CD14-positive monocyte (primary cell): Measurements from ENCODE around the gene SASH1. TPM values are rescaled to one million over a fixed set of nuclear protein-coding genes. Genes with fewer than 3 reads are reported as not detected.

Experiments used
- DNase-seq, 3 donors: peaks; one replicate each; pipeline ENCODE4 v3.0.0-alpha.2; 2011 to 2022
- H2AFZ ChIP-seq: 2 replicates; pipeline ENCODE4 v1.6.0; 2012; ENCODE audit warnings: mild to moderate bottlenecking, low read depth, low read length, inconsistent platforms; ENCODE audit not compliant: insufficient read depth, poor library complexity, severe bottlenecking
- H3K27ac ChIP-seq, 2 donors: 1 replicate in 1 of 2; 2 replicates in 1 of 2; pipeline ENCODE4 v1.5.1; 2012 to 2013; ENCODE audit warnings: low read length in 2 of 2, control low read depth in 1 of 2, inconsistent platforms in 1 of 2, low read depth in 1 of 2, mild to moderate bottlenecking in 1 of 2
- H3K27me3 ChIP-seq, 2 donors: one replicate each; pipeline versions ENCODE4 v1.6.0 to v1.6.1; 2011 to 2013; ENCODE audit warnings: low read length in 2 of 2; ENCODE audit not compliant: control insufficient read depth in 2 of 2, insufficient read depth in 2 of 2
- H3K36me3 ChIP-seq, 2 donors: replicated peaks in 1 of 2; 1 replicate in 1 of 2; 2 replicates in 1 of 2; pipeline versions ENCODE4 v1.5.1 to v1.6.1; 2012 to 2013; ENCODE audit warnings: low read length in 2 of 2, control low read depth in 1 of 2, inconsistent platforms in 1 of 2, mild to moderate bottlenecking in 1 of 2; ENCODE audit not compliant: insufficient read depth in 2 of 2, control insufficient read depth in 1 of 2
- H3K4me1 ChIP-seq, 2 donors: 1 replicate in 1 of 2; 2 replicates in 1 of 2; pipeline versions ENCODE4 v1.5.1 to v1.6.1; 2012 to 2013; ENCODE audit warnings: low read length in 2 of 2, control low read depth in 1 of 2, inconsistent platforms in 1 of 2, mild to moderate bottlenecking in 1 of 2, moderate library complexity in 1 of 2; ENCODE audit not compliant: insufficient read depth in 2 of 2, control insufficient read depth in 1 of 2
- H3K4me2 ChIP-seq: replicated peaks from 2 replicates; pipeline ENCODE3; 2012; ENCODE audit warnings: low read length, moderate library complexity, mild to moderate bottlenecking; ENCODE audit not compliant: poor library complexity, severe bottlenecking; ENCODE audit errors: extremely low read depth
- H3K4me3 ChIP-seq, 3 experiments: fragments of 200-600 bp in 1 of 3; sonication (generic) in 1 of 3; replicated peaks in 1 of 3; 1 replicate in 2 of 3; 2 replicates in 1 of 3; pipeline ENCODE4 v1.5.1; 2011 to 2013; ENCODE audit warnings: low read length in 3 of 3, mild to moderate bottlenecking in 3 of 3, control low read depth in 2 of 3, low read depth in 2 of 3, inconsistent platforms in 1 of 3, moderate library complexity in 1 of 3
- H3K79me2 ChIP-seq: 2 replicates; pipeline ENCODE4 v1.6.0; 2012; ENCODE audit warnings: mild to moderate bottlenecking, control low read depth, inconsistent platforms, low read length, moderate library complexity; ENCODE audit not compliant: insufficient read depth
- H3K9ac ChIP-seq: 2 replicates; pipeline ENCODE4 v1.6.0; 2017; ENCODE audit warnings: low read length, mild to moderate bottlenecking; ENCODE audit not compliant: insufficient read depth, poor library complexity, severe bottlenecking
- H3K9me3 ChIP-seq, 2 donors: replicated peaks in 1 of 2; 1 replicate in 1 of 2; 2 replicates in 1 of 2; pipeline versions ENCODE4 v1.5.1 to v1.6.1; 2012 to 2013; ENCODE audit warnings: low read length in 2 of 2, control low read depth in 1 of 2; ENCODE audit not compliant: control insufficient read depth in 1 of 2, insufficient read depth in 1 of 2
- H4K20me1 ChIP-seq: 2 replicates; pipeline ENCODE4 v1.6.0; 2012; ENCODE audit warnings: mild to moderate bottlenecking, low read length, control low read depth, moderate library complexity; ENCODE audit not compliant: insufficient read depth
- H3K27ac Mint-ChIP-seq, 7 donors: one replicate each; pipeline ENCODE4 v1.8.0; 2020; ENCODE audit warnings: mild to moderate bottlenecking in 7 of 7, mixed read lengths in 7 of 7, moderate library complexity in 6 of 7, inconsistent platforms in 2 of 7
- H3K27me3 Mint-ChIP-seq, 3 donors: one replicate each; pipeline ENCODE4 v1.8.0; 2021 to 2022; ENCODE audit warnings: low read depth in 3 of 3, mild to moderate bottlenecking in 3 of 3, mixed read lengths in 3 of 3, moderate library complexity in 3 of 3, inconsistent platforms in 1 of 3
- H3K36me3 Mint-ChIP-seq, 2 donors: one replicate each; pipeline ENCODE4 v1.8.0; 2020; ENCODE audit warnings: mixed read lengths in 2 of 2, inconsistent platforms in 1 of 2, mild to moderate bottlenecking in 1 of 2
- H3K4me1 Mint-ChIP-seq: one replicate; pipeline ENCODE4 v1.8.0; 2020; ENCODE audit warnings: mild to moderate bottlenecking, mixed read lengths
- H3K4me3 Mint-ChIP-seq, 2 donors: one replicate each; pipeline ENCODE4 v1.8.0; 2020; ENCODE audit warnings: mild to moderate bottlenecking in 2 of 2, mixed read lengths in 2 of 2, moderate library complexity in 1 of 2
- H3K9me3 Mint-ChIP-seq, 7 donors: one replicate each; pipeline ENCODE4 v1.8.0; 2020 to 2022; ENCODE audit warnings: mixed read lengths in 7 of 7, mild to moderate bottlenecking in 6 of 7, moderate library complexity in 6 of 7, inconsistent platforms in 2 of 7
- CTCF ChIP-seq: fragments of 200-600 bp; IDR thresholded peaks from one replicate; pipeline ENCODE4 v1.8.0; 2022; ENCODE audit warnings: antibody characterized with exemption, mild to moderate bottlenecking
- WGBS: methylation state at CpG from one replicate; pipeline ENCODE4 v1.1.5; 2013; ENCODE audit warnings: missing lambda C conversion rate; ENCODE audit not compliant: insufficient coverage; 5-methylcytosine and 5-hydroxymethylcytosine counted together
- intact Hi-C, 2 donors: fragments of 100-400 bp; cut with micrococcal nuclease; formaldehyde crosslinking; loops; one replicate each; pipeline versions ENCODE4 v1.15.0 to v1.15.1; 2023
- polyA plus RNA-seq, 3 donors: library from polyadenylated mRNA; depleted of rRNA in 1 of 3; unstranded in 2 of 3; stranded (reverse) in 1 of 3; fragments of 300-500 nt in 2 of 3; fragments of >200 nt in 1 of 3; fragmentation: Illumina TruSeq in 2 of 3; gene quantifications; 1 replicate in 2 of 3; 2 replicates in 1 of 3; pipeline ENCODE4 v1.2.3, GENCODE V29; 2012 to 2021

SASH1 gene
- polyA plus RNA-seq, 3 donors = 0.90 to 5.1 (median 4.7) TPM

DNA sequence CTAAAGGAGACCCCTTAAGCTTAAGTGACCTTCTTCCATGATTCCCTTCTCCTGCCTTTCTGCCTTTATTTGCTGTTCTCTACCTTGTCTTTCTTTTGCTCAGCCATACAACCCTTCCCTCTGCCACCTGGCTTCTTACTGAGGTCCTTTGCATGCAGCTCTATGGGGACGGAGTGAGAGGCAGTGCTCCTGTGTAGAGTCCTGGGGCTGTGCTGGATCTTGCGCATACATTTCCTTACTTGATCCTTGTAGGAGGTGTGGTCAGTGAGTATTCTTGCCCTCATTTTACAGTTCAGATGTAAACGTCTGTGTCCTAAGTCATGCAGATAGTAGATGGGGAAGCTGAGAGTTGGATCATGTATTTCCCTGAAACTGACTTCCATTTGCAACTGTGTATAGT lies 5.7 kb downstream of the SASH1 start:
- Histone ChIP-seq H3K36me3 (no peaks in the 10 kb centered on the region), H2AFZ (no peak overlapping the region), H3K27me3 (peaks cover 37 to 50% of the 10 kb centered on the region in 2 donors), H3K4me3 (no peak overlapping the region), H3K9ac (no peak overlapping the region), H3K4me2 (no peak overlapping the region), H4K20me1 (no peaks in the 10 kb centered on the region), H3K9me3 (no peaks in the 10 kb centered on the region), H3K4me1 (peaks cover 4 to 6% of the 10 kb centered on the region in 2 donors), H3K27ac (no peak overlapping the region), H3K79me2 (no peaks in the 10 kb centered on the region)
- intact Hi-C loops = no loop called here
- H3K36me3 Mint-ChIP-seq = peaks cover 2 to 6% of the 10 kb centered on the region in 2 donors
- H3K4me3 Mint-ChIP-seq = no peak overlapping the region
- TF ChIP-seq CTCF = no peak
- no peak overlapping the region for H3K27ac Mint-ChIP-seq
- no peak for DNase-seq
- H3K9me3 Mint-ChIP-seq = peaks cover 0 to 11% (median 2%) of the 10 kb centered on the region in 7 donors
- peaks cover 29% of the 10 kb centered on the region for H3K4me1 Mint-ChIP-seq
- WGBS = 94% methylated on average over 2 of the region's 3 CpGs
- peaks cover 32 to 58% (median 40%) of the 10 kb centered on the region in 3 donors for H3K27me3 Mint-ChIP-seq

- H3K4me1 Mint-ChIP-seq = peaks cover 25% of the 10 kb centered on the region
- peaks cover under 1 to 2% of the 10 kb centered on the region in 2 donors for H3K36me3 Mint-ChIP-seq
- peaks cover 32 to 46% of the 10 kb centered on the region in 2 donors for H3K27me3 ChIP-seq
- peaks cover 0 to 6% of the 10 kb centered on the region in 2 donors for H3K4me1 ChIP-seq
- H3K4me3 ChIP-seq = no peak overlapping the region
- peaks cover 27 to 54% (median 37%) of the 10 kb centered on the region in 3 donors for H3K27me3 Mint-ChIP-seq
- H3K27ac Mint-ChIP-seq = no peak overlapping the region
- 100% methylated on average over 1 of the region's 10 CpGs for WGBS
- intact Hi-C loops = no loop called here
- H3K36me3 ChIP-seq = no peaks in the 10 kb centered on the region
- TF ChIP-seq CTCF = no peak
- peaks cover 0 to 11% (median 2%) of the 10 kb centered on the region in 7 donors for H3K9me3 Mint-ChIP-seq
- H3K4me2 ChIP-seq = no peak overlapping the region
- H3K4me3 Mint-ChIP-seq = peak overlapping the region in 1 of 2 donors; percentile 18
- no peak overlapping the region for H2AFZ ChIP-seq
- H4K20me1 ChIP-seq = no peaks in the 10 kb centered on the region
- no peak for DNase-seq
- no peaks in the 10 kb centered on the region for H3K9me3 ChIP-seq
- no peak overlapping the region for H3K9ac ChIP-seq
- H3K27ac ChIP-seq = no peak overlapping the region
- H3K79me2 ChIP-seq = no peaks in the 10 kb centered on the region
Measured at GRCh38 chr6:148348778-148349177, 6.1 kb downstream of the SASH1 start.
